GM18873 (cell line): ENCODE data around the gene EEF1AKMT3.

Experiments used
- ATAC-seq: cut with Tn5 transposase; IDR thresholded peaks from one replicate; pipeline ENCODE4 v1.9.1; 2021; ENCODE audit warnings: mild to moderate bottlenecking, moderate library complexity, moderate number of reproducible peaks; ENCODE audit not compliant: unreplicated experiment, low FRiP score

EEF1AKMT3 gene

GRCh38 chr12:57772429-57773322 lies at the start of gene EEF1AKMT3:
Gene EEF1AKMT3 (plus strand): TSS chr12:57772614. CDS start chr12:57772725, 111 bp downstream.
- no peak for ATAC-seq

- ATAC-seq: no peak
Measured at GRCh38 chr12:57722716-57723629, 49.4 kb upstream of the EEF1AKMT3 start.

- no peak for ATAC-seq
Measured at GRCh38 chr12:57723630-57723962, 48.8 kb upstream of the EEF1AKMT3 start.

- ATAC-seq: no peak
Measured at GRCh38 chr12:57724003-57724935, 48.1 kb upstream of the EEF1AKMT3 start.

- ATAC-seq: no peak
Measured at GRCh38 chr12:57724936-57725740, 47.3 kb upstream of the EEF1AKMT3 start.

- no peak for ATAC-seq
Measured at GRCh38 chr12:57725851-57726150, 46.6 kb upstream of the EEF1AKMT3 start.

- ATAC-seq: no peak
Measured at GRCh38 chr12:57726151-57726883, 46.1 kb upstream of the EEF1AKMT3 start.

GRCh38 chr12:57726884-57727757 lies 45.3 kb upstream of the EEF1AKMT3 start:
- no peak for ATAC-seq

- no peak for ATAC-seq
Measured at GRCh38 chr12:57727758-57728395, 44.5 kb upstream of the EEF1AKMT3 start.

GRCh38 chr12:57729321-57729844 lies 43.0 kb upstream of the EEF1AKMT3 start:
- ATAC-seq: no peak

GRCh38 chr12:57730336-57731067 lies 41.9 kb upstream of the EEF1AKMT3 start:
- no peak for ATAC-seq

GRCh38 chr12:57731411-57732080 lies 40.9 kb upstream of the EEF1AKMT3 start:
- ATAC-seq: no peak

GRCh38 chr12:57732270-57732669 lies 40.1 kb upstream of the EEF1AKMT3 start:
- no peak for ATAC-seq

- no peak for ATAC-seq
Measured at GRCh38 chr12:57732726-57733593, 39.5 kb upstream of the EEF1AKMT3 start.

GRCh38 chr12:57733928-57734327 lies 38.5 kb upstream of the EEF1AKMT3 start:
- no peak for ATAC-seq
